WI38 (cell line): ENCODE results near the gene PGM2L1.

Experiments
- H3K4me3 ChIP-seq: 2 replicates; pipeline ENCODE4 v1.5.1; 2011; ENCODE audit warnings: low read depth, mild to moderate bottlenecking, control low read depth, low read length
- CTCF ChIP-seq: IDR thresholded peaks from 2 replicates; pipeline ENCODE4 v1.5.1; 2012; ENCODE audit warnings: low read depth, mild to moderate bottlenecking, control low read depth, low read length

The PGM2L1 gene

GRCh38 chr11:74357449-74357848, 40.8 kb downstream of the PGM2L1 start:
- H3K4me3 ChIP-seq = no peak overlapping the region
- no peak for TF ChIP-seq CTCF

- no peak for TF ChIP-seq CTCF
- no peak overlapping the region for H3K4me3 ChIP-seq
Measured at GRCh38 chr11:74355626-74356025, 42.6 kb downstream of the PGM2L1 start.

GRCh38 chr11:74354036-74354435, 44.2 kb downstream of the PGM2L1 start:
- no peak overlapping the region for H3K4me3 ChIP-seq
- TF ChIP-seq CTCF = no peak

DNA sequence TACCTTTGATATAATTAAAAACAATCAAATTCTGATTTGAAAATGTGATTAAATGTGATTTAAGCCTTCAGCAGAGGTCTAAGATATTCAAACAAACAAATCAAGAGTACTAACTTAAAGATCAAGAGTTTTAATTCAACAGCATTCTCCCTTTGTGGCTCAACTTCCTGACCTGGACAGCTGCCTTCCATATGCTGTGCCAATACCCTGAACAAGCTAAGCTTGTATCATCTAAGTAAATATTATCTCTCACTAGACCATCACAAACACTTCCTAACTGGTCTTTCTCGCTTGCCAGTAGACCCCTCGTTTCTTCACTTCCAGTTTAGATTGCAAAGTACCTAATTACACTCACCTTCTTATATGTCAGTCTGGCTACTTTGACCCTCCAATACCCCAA, 50.9 kb downstream of the PGM2L1 start:
- TF ChIP-seq CTCF = no peak
- no peak overlapping the region for H3K4me3 ChIP-seq

DNA sequence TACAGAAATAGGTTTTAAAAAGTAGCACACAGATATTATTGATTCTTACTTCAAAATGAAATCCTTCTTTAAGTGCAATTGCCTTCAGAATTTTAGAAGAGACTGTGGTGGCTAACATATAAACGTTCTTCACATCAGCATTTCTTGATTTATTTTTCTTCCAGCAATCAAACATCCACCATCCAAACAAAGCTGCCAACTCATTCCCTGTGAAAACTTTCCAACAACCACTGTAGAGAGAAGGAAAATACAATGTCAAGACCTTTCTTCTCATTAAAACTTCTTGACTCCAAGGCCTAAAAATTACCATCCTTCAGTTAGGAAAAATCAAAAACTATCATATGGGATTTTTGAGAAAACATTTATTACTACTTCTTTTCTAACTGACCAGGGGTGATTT, 52.8 kb downstream of the PGM2L1 start:
- no peak overlapping the region for H3K4me3 ChIP-seq
- TF ChIP-seq CTCF = no peak

GRCh38 chr11:74341921-74342320, 56.3 kb downstream of the PGM2L1 start:
- H3K4me3 ChIP-seq = no peak overlapping the region
- no peak for TF ChIP-seq CTCF

GRCh38 chr11:74339619-74340018, 58.6 kb downstream of the PGM2L1 start:
- TF ChIP-seq CTCF = no peak
- no peak overlapping the region for H3K4me3 ChIP-seq
